GM19238 (cell line): ENCODE data around the gene ATP11B.

Source experiments
- DNase-seq: peaks from one replicate; pipeline ENCODE4 v3.0.0; 2011; ENCODE audit warnings: low spot score; ENCODE audit not compliant: insufficient read length

ATP11B gene

GRCh38 chr3:182908471-182908870, 115.2 kb downstream of the ATP11B start:
- DNase-seq = no peak

GRCh38 chr3:182909318-182910040, 116.2 kb downstream of the ATP11B start:
- DNase-seq = no peak

- no peak for DNase-seq
Measured at GRCh38 chr3:182910936-182911781, 117.9 kb downstream of the ATP11B start.

- DNase-seq = no peak
Measured at GRCh38 chr3:182911782-182912111, 118.4 kb downstream of the ATP11B start.

- no peak for DNase-seq
Measured at GRCh38 chr3:182912474-182912873, 119.2 kb downstream of the ATP11B start.

GRCh38 chr3:182913889-182914288, 120.6 kb downstream of the ATP11B start:
- peak; percentile 10 for DNase-seq

GRCh38 chr3:182914341-182914740, 121.0 kb downstream of the ATP11B start:
- no peak for DNase-seq

- DNase-seq = no peak
Measured at GRCh38 chr3:182917134-182917533, 123.8 kb downstream of the ATP11B start.

GRCh38 chr3:182919866-182920357, 126.6 kb downstream of the ATP11B start:
- no peak for DNase-seq

GRCh38 chr3:182920515-182921084, 127.3 kb downstream of the ATP11B start:
- DNase-seq = no peak

GRCh38 chr3:182921665-182922355, 128.5 kb downstream of the ATP11B start:
- DNase-seq = no peak

- DNase-seq = peak; percentile 26
Measured at GRCh38 chr3:182925330-182925943, 132.1 kb downstream of the ATP11B start.

- DNase-seq = no peak
Measured at GRCh38 chr3:182925944-182926337, 132.6 kb downstream of the ATP11B start.

- DNase-seq = no peak
Measured at GRCh38 chr3:182935803-182936202, 142.5 kb downstream of the ATP11B start.

- no peak for DNase-seq
Measured at GRCh38 chr3:182936239-182936917, 143.1 kb downstream of the ATP11B start.

GRCh38 chr3:182936918-182937285, 143.6 kb downstream of the ATP11B start:
- no peak for DNase-seq

- no peak for DNase-seq
Measured at GRCh38 chr3:182937293-182938051, 144.2 kb downstream of the ATP11B start.

GRCh38 chr3:182940266-182940808, 147.0 kb downstream of the ATP11B start:
- no peak for DNase-seq

GRCh38 chr3:182941719-182942118, 148.4 kb downstream of the ATP11B start:
- DNase-seq = no peak

GRCh38 chr3:182947888-182948287, 154.6 kb downstream of the ATP11B start:
- DNase-seq = no peak
